ENCODE measurements around the gene FAM9A. TPM values are rescaled to one million over a fixed set of nuclear protein-coding genes. Genes with fewer than 3 reads are reported as not detected.

Gene FAM9A
- total and polyA plus RNA-seq, 2 donors (not counting 1 experiment from before 2014, with no cell fraction given), result not detected

DNA sequence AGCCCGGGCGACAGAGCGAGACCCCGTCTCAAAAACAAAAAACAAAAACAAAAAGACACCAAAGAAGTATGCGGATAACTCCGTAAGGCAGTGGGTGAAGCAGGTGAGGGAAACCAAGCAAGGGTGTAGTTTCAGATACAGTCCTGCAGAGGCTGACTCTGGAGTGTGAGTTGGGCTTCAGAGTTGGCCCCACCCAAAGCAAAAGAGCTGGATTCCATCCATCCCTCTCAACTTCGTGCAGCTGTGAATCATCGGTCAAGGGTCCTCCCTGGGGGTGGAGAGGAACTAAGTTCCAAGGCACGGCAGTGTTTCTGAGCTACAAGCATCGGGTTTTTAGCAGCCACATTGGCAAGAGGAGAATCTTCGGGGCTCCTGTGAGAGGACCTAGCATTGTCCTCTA is 43.9 kb upstream of the FAM9A start:
- no peak overlapping the region for H2AFZ ChIP-seq (ENCODE audit: low read length)
- no peak overlapping the region for H3K27ac ChIP-seq (ENCODE audit: insufficient read depth, low read length)
- no peaks in the 10 kb centered on the region for H3K79me2 ChIP-seq (ENCODE audit: control insufficient read depth, insufficient read depth, low read length)
- H3K36me3 ChIP-seq (ENCODE audit: control insufficient read depth, insufficient read depth, low read length), result no peaks in the 10 kb centered on the region
- H3K27me3 ChIP-seq (ENCODE audit: control insufficient read depth, insufficient read depth, low read length), result no peaks in the 10 kb centered on the region
- no peaks in the 10 kb centered on the region for H4K20me1 ChIP-seq (ENCODE audit: control insufficient read depth, extremely low read depth, insufficient read depth, low read length)
- DNase-seq (ENCODE audit: low read depth in 2 of 2), result peak; percentile 83 to 84
- no peak overlapping the region for H3K9ac ChIP-seq (ENCODE audit: insufficient read depth, low read length)
- no peaks in the 10 kb centered on the region for H3K4me1 ChIP-seq (ENCODE audit: control insufficient read depth, extremely low read depth, insufficient read depth, low read length)
- no peaks in the 10 kb centered on the region for H3K9me3 ChIP-seq (ENCODE audit: control insufficient read depth, insufficient read depth, low read depth, low read length)
- TF ChIP-seq, protein P1, sequence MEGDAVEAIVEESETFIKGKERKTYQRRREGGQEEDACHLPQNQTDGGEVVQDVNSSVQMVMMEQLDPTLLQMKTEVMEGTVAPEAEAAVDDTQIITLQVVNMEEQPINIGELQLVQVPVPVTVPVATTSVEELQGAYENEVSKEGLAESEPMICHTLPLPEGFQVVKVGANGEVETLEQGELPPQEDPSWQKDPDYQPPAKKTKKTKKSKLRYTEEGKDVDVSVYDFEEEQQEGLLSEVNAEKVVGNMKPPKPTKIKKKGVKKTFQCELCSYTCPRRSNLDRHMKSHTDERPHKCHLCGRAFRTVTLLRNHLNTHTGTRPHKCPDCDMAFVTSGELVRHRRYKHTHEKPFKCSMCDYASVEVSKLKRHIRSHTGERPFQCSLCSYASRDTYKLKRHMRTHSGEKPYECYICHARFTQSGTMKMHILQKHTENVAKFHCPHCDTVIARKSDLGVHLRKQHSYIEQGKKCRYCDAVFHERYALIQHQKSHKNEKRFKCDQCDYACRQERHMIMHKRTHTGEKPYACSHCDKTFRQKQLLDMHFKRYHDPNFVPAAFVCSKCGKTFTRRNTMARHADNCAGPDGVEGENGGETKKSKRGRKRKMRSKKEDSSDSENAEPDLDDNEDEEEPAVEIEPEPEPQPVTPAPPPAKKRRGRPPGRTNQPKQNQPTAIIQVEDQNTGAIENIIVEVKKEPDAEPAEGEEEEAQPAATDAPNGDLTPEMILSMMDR (conservative IDR thresholded peaks at IDR 0.05 in 1 of 2, IDR thresholded peaks at IDR 0.05 in 1 of 2; ENCODE audit: low read depth in 1 of 2, low read length in 2 of 2), result peak; percentile 37 to 55
- no peak for TF ChIP-seq EZH2 (IDR thresholded peaks at IDR 0.05; ENCODE audit: low read length, missing control alignments)
- no peak overlapping the region for H3K4me3 ChIP-seq (replicated peaks in 1 of 4; ENCODE audit: control extremely low read depth in 1 of 4, insufficient read depth in 1 of 4, low read depth in 3 of 4, low read length in 4 of 4)
- peak overlapping the region; percentile 16 for H3K4me2 ChIP-seq (ENCODE audit: extremely low read depth, insufficient read depth, low read length)

DNA sequence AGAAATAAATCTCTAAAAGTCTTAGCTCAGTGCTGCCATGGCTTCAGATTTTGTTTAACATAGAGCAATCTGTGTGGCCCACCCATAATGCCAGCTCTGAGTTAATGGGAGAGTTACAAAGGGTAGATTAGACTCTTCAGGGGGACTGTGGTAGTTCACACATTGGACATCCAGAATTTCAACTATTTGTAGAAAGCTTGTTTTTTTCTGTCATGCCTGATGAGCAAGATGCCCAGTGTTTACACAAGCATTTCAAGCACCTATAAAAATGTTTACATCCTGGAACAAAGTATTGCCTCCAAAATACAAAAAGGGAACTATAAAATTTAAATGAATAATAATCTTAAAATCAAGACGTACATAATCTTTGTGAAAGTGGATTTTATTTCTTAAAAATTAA is 43.0 kb upstream of the FAM9A start:
- Histone ChIP-seq H3K9me3 (ENCODE audit: control insufficient read depth, insufficient read depth, low read depth, low read length) (no peaks in the 10 kb centered on the region), H2AFZ (ENCODE audit: low read length) (no peak overlapping the region), H3K4me2 (ENCODE audit: extremely low read depth, insufficient read depth, low read length) (no peak overlapping the region), H4K20me1 (ENCODE audit: control insufficient read depth, extremely low read depth, insufficient read depth, low read length) (no peaks in the 10 kb centered on the region), H3K79me2 (ENCODE audit: control insufficient read depth, insufficient read depth, low read length) (no peaks in the 10 kb centered on the region), H3K36me3 (ENCODE audit: control insufficient read depth, insufficient read depth, low read length) (no peaks in the 10 kb centered on the region), H3K27me3 (ENCODE audit: control insufficient read depth, insufficient read depth, low read length) (no peaks in the 10 kb centered on the region), H3K9ac (ENCODE audit: insufficient read depth, low read length) (no peak overlapping the region), H3K4me1 (ENCODE audit: control insufficient read depth, extremely low read depth, insufficient read depth, low read length) (no peaks in the 10 kb centered on the region), H3K4me3 (replicated peaks in 1 of 4; ENCODE audit: control extremely low read depth in 1 of 4, insufficient read depth in 1 of 4, low read depth in 3 of 4, low read length in 4 of 4) (no peak overlapping the region), H3K27ac (ENCODE audit: insufficient read depth, low read length) (no peak overlapping the region)
- no peak for DNase-seq (ENCODE audit: low read depth in 2 of 2)
- no peak for TF ChIP-seq EZH2 (IDR thresholded peaks at IDR 0.05; ENCODE audit: low read length, missing control alignments)
- TF ChIP-seq, protein P1 (conservative IDR thresholded peaks at IDR 0.05 in 1 of 2, IDR thresholded peaks at IDR 0.05 in 1 of 2; ENCODE audit: low read depth in 1 of 2, low read length in 2 of 2), result no peak

DNA sequence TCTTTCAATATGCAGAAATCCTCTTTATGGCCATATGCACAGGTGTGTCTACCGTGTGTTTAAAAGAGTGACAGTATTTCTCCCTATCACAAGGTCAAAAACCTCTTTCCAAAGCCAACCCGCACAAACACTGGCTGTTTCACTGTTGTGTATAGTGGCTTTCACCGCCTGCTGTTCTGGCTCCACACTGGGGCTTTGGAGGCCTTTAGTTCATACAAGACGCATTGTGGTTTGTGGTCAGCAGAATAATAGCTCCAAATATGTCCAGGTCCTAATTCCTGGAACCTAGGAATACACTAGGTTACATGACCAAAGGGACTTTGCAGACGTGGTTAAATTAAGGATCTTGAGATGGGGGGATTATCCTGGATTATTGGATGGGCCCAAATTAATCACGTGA is 40.7 kb upstream of the FAM9A start:
- Histone ChIP-seq H3K79me2 (ENCODE audit: control insufficient read depth, insufficient read depth, low read length) (no peaks in the 10 kb centered on the region), H4K20me1 (ENCODE audit: control insufficient read depth, extremely low read depth, insufficient read depth, low read length) (no peaks in the 10 kb centered on the region), H3K9me3 (ENCODE audit: control insufficient read depth, insufficient read depth, low read depth, low read length) (no peaks in the 10 kb centered on the region), H3K27me3 (ENCODE audit: control insufficient read depth, insufficient read depth, low read length) (no peaks in the 10 kb centered on the region), H3K4me2 (ENCODE audit: extremely low read depth, insufficient read depth, low read length) (no peak overlapping the region), H3K27ac (ENCODE audit: insufficient read depth, low read length) (no peak overlapping the region), H3K4me3 (replicated peaks in 1 of 4; ENCODE audit: control extremely low read depth in 1 of 4, insufficient read depth in 1 of 4, low read depth in 3 of 4, low read length in 4 of 4) (no peak overlapping the region), H3K9ac (ENCODE audit: insufficient read depth, low read length) (no peak overlapping the region), H3K36me3 (ENCODE audit: control insufficient read depth, insufficient read depth, low read length) (no peaks in the 10 kb centered on the region), H3K4me1 (ENCODE audit: control insufficient read depth, extremely low read depth, insufficient read depth, low read length) (no peaks in the 10 kb centered on the region), H2AFZ (ENCODE audit: low read length) (no peak overlapping the region)
- DNase-seq (ENCODE audit: low read depth in 2 of 2), result peak; percentile 12 to 75
- no peak for TF ChIP-seq EZH2 (IDR thresholded peaks at IDR 0.05; ENCODE audit: low read length, missing control alignments)
- TF ChIP-seq, protein P1 (conservative IDR thresholded peaks at IDR 0.05 in 1 of 2, IDR thresholded peaks at IDR 0.05 in 1 of 2; ENCODE audit: low read depth in 1 of 2, low read length in 2 of 2), result no peak
